ENCODE results near the gene MTR.
A peak's percentile ranks its signal among the peaks of the same experiment; 100 is the strongest.

MTR gene

GRCh38 chr1:236864996-236865817 is 70.1 kb downstream of the MTR start:
- no peak for DNase-seq (ENCODE audit: low read depth)

- no peak for DNase-seq (ENCODE audit: low read depth)
These were observed 70.7 kb downstream of the MTR start for GRCh38 chr1:236865818-236866155.

- no peak for DNase-seq (ENCODE audit: low read depth)
These were observed 73.8 kb downstream of the MTR start for GRCh38 chr1:236868625-236869467.

- DNase-seq (ENCODE audit: low read depth), result no peak
These were observed 74.8 kb downstream of the MTR start for GRCh38 chr1:236869911-236870310.

- DNase-seq (ENCODE audit: low read depth), result no peak
These were observed 75.6 kb downstream of the MTR start for GRCh38 chr1:236870721-236871120.

GRCh38 chr1:236872075-236872666 is 77.1 kb downstream of the MTR start:
- DNase-seq (ENCODE audit: low read depth), result no peak

GRCh38 chr1:236875975-236876374 is 80.9 kb downstream of the MTR start:
- DNase-seq (ENCODE audit: low read depth), result no peak

- DNase-seq (ENCODE audit: low read depth), result no peak
These were observed 82.6 kb downstream of the MTR start for GRCh38 chr1:236877661-236878060.

- DNase-seq (ENCODE audit: low read depth), result no peak
These were observed 85.1 kb downstream of the MTR start for GRCh38 chr1:236880209-236880608.

- no peak for DNase-seq (ENCODE audit: low read depth)
These were observed 87.6 kb downstream of the MTR start for GRCh38 chr1:236882678-236883077.

- DNase-seq (ENCODE audit: low read depth), result no peak
These were observed 91.1 kb downstream of the MTR start for GRCh38 chr1:236886199-236886598.

GRCh38 chr1:236887081-236887480 is 92.0 kb downstream of the MTR start:
- DNase-seq (ENCODE audit: low read depth), result no peak

GRCh38 chr1:236888126-236888525 is 93.0 kb downstream of the MTR start:
- no peak for DNase-seq (ENCODE audit: low read depth)

GRCh38 chr1:236888903-236889302 is 93.8 kb downstream of the MTR start:
- DNase-seq (ENCODE audit: low read depth), result no peak

GRCh38 chr1:236890152-236891056 is 95.3 kb downstream of the MTR start:
- DNase-seq (ENCODE audit: low read depth), result no peak

- DNase-seq (ENCODE audit: low read depth), result peak; percentile 31
These were observed 98.8 kb downstream of the MTR start for GRCh38 chr1:236893626-236894545.

- DNase-seq (ENCODE audit: low read depth), result no peak
These were observed 100.7 kb downstream of the MTR start for GRCh38 chr1:236895665-236896387.

GRCh38 chr1:236896716-236897115 is 101.6 kb downstream of the MTR start:
- no peak for DNase-seq (ENCODE audit: low read depth)

GRCh38 chr1:236904892-236905741 is 110.0 kb downstream of the MTR start:
- peak; percentile 86 for DNase-seq (ENCODE audit: low read depth)

Data from HS-5 (cell line).